CD4-positive, alpha-beta T cell treated with Interleukin-4 for 4 hours (primary cell): Measurements from ENCODE around the gene VSIG2.

ENCODE experiments used
- DNase-seq: peaks from one replicate; pipeline ENCODE4 v3.0.0-alpha.2; 2020

Gene VSIG2

DNA sequence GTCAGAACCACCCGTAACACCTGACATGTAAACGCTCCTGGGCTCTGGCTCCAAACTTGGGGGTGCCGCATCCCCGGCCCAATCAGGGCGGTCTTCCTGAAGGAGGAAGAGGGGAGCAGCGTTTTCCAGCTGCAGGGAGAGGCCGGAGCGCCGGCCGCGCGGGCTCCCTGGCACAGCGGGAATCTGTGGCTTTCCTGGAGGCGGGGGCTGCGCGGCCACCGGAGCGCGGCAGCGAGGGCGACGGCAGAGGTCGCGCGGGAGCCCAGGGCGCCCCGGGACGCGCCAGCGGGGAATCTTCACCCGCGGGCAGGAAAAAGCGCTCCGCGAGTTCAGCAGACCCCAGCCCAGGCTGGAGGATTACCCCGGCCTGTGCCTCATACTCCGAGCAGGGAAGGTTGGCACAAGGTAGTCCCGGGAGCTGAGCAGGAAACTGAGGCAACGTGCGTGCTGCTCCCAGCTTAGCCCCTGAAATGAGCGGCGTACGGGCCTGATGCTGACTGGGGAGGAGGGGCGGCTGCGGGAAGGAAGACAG lies 10.6 kb upstream of the VSIG2 start:
- DNase-seq: no peak

DNA sequence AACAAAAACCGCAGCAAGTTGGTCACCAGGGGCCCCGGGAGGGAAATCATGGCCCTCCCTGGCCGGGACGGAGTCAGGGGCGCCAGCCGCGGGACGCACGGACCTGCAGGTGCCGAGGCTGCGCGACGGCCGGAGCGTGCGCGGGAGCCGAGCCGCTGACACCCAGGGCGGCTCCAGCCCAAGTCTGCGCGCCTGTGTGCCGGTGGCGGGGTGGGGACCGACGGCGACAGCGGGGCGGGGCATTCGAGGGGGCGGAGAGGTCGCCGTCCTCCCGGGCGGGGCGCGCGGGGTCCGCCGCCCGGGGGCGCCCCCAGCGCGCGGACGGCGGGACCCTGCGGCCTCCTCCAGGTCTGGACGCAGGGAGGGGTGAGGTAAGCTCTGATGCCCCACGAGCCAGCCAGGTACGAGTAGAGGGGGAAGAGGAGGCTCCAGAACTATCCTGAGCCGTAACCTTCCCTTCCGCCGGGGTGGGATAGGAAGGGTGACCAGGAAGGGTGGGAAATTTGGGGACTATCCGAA lies 10.1 kb upstream of the VSIG2 start, which contains the start of gene ESAM:
Gene ESAM, minus strand, starts transcription at position 186 of the 519 bp plus-strand sequence. Its CDS starts 136 bp downstream, at position 50.
- DNase-seq: peak; percentile 55

DNA sequence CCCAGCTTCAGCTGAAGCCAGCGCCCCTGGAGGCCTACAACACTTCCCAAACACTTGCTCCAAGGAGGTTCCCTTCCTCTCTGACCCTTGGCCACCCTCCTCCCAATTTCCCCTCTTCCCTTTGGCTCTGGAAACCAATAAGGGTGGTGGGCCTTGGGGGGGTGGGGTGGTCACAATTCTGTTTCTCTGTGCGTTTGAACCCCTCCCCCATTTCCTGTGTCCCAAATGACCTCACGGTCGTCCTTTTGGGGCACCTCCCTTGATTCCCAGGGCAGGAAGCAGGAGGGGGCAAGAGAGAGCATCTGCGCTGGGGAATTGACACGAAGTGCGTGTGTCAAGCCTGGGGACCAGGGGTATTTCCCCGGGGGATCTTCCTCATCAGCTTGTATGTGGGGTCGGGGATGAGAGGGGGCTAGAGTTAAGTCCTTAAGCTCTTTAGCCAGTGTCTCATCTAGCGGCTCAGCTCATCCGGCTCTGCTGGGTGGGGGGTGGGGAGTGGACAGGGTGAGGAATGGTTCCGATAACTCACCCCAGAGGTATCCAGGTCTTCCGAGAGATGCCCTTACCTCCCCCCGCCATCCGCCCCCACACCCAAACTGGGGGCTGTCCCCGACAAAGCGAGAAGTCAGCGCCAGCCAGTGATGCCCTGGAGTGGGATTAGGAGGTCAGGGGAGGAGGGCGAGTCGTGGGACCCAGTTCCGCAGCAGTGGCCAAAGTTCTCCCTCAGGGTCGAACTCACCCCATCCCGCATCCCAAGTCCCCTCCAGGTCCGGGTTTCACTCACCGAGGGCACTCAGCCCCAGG lies 9.4 kb upstream of the VSIG2 start:
- no peak for DNase-seq

DNA sequence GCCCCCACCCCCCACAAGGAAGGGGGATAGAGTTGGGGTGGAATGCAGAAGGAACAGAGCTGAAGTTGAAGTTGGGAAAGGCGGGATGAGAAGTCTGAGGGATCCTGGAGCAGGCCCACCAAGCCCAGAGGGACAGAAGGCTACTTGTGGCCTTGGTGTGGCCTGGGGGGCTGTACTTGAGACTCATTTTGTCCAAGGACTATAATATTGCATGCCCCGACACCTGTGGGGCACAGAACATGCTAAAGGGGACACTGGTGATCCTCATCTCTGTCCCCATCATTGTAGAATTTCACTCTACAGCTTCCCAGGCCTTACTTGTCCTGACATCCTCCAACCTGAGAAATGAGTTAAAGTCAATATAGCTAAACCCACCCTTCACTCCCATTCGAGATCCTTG lies 8.8 kb upstream of the VSIG2 start:
- DNase-seq: no peak

DNA sequence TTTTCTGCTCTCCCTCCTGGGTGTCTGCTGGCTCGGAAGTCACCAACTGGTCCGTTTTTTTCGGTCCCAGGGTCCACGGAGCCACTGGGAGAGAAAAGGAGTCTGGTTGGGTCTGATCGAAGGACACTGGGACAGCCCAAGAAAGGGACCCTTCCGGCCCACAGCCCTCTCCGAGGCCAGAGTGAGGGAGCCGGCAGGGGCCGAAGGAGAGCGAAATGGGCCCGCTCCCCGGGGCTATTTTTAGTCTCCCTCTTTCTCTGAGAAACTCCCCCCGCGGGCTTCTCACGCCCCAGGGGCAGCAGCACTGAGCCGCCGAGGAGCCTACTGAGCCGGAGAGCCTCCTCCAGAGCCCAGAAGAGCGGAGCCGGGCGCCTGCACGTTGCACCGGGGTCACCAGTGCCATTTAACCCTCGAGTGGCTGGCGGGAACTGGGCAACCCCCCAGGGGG lies 8.2 kb upstream of the VSIG2 start:
- DNase-seq: no peak

DNA sequence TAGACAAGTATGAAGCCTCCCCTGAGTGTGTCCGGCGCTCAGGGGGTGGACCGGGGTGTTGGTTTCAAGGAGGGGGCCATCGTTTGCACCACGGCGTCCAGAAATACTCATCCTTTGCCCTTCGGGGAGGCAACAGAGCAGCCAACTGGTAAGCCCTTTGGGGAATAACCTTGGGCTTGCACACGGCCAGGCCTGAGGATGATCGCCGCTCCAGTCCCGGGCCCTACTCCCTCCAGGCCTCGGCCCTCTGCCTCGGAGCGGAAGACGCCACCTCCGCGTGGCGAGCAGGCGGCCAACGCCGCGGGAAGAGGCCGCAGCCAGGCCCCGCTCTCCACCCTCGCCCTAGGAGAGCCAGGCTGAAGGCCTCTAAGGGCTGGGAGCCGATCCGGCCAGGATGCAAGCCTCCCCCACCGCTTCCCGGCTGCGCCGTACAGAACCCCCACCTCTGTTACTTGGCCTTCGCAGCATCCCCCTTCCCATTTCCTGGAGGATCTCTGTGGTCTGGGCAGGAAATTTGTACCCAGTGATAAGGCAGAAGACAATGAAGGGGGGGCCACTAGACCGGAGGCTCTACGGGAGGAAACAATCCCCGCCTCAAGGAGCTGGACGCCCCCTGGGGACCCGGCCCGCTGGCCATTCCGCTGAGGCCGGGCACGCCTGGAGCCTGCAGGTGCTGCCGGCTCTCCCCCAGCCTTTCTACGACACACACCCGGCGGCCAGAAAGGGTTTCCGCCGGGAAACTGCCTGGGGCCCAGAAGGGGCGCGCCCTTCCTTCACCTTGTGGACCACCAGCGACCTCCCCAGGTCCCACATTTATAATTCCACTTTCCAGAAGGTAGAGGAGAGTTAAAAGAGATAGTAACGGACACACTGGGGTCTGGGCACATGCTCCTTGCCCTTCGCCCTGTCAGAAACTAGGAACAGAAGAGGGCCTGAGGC lies 7.5 kb upstream of the VSIG2 start:
- DNase-seq: no peak

DNA sequence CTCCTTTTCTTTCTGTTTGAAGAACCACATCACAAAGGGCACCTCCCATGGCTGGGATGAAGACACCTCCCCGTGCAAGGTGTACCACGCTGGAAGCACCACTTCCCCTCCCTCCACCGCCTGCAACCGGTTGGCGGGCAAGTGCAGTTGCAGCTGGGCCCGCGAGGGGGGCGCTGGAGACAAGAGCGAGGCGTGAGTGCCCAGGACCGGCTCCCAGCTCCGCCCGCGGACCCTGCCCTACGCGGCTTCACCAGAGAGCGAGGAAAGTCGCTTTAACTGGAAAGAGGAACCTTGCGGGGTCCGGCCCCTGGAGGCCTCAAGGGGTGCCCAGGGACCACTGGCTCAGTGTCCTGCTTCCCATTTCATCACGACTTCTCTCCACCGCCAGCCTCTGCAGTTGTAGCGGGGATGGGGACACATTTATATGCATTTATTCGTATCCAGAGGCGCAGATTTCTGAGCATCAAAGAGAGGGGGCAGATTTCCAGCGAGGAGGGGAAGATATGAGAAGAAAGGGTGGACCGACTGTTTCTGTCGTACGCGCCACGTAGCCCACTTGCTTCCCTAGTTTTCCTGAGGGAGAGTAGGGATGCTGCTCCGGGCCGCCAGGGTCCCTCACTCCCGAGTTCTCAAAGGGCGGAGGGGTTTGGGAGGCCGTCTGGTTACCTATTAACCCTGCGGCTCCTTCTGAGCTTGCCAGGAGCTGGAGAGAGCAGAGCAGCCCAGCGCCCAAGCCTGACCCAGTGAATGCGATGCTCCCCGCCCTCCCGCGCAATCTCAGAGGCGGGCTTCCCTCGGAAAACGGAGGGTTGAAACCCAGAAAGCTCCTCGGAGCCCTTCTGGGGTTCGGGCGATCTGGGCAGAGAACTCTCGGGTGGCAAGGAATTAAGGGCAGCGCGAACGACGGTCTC lies 6.6 kb upstream of the VSIG2 start:
- DNase-seq: peak; percentile 57

DNA sequence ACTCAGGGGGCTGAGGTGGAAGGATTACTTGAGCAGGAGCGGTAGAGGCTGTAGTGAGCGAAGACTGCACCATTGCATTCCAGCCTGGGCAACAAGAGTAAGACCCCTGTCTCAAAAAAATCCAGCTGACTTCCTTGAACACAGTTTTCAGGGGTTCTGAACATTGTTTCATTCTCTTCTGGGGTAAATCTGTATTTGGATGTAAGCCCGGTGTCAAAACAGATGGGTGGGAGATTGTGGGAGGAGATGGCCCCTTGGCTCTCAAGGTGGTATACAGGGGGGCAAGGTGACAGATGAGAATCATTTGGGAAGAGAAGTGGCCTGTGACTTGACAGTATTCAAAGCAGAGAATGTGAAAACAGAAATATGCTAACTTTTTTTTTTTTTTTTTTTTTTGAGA lies 5.3 kb upstream of the VSIG2 start:
- DNase-seq: no peak

DNA sequence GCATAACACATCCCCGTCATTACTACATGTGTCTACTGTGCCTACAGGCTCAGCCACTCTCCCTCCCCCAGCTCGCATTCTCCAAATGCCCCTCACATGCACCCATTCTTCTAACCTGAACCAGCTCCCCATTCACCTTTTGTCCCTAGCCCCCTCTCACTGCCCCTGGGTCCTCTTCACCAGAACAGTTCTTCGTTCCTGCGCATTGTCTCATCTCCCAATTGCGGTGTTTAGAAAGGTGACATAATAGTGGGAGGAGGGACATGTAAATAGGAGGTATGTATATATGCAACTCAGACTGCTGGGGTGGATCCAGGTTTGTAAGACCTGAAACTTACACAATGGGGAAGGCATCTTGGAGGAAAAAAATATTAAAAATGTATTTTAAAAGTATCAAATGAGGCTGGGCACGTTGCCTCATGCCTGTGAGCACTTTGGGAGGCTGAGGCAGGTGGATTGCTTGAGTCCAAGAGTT lies 4.7 kb upstream of the VSIG2 start:
- no peak for DNase-seq

DNA sequence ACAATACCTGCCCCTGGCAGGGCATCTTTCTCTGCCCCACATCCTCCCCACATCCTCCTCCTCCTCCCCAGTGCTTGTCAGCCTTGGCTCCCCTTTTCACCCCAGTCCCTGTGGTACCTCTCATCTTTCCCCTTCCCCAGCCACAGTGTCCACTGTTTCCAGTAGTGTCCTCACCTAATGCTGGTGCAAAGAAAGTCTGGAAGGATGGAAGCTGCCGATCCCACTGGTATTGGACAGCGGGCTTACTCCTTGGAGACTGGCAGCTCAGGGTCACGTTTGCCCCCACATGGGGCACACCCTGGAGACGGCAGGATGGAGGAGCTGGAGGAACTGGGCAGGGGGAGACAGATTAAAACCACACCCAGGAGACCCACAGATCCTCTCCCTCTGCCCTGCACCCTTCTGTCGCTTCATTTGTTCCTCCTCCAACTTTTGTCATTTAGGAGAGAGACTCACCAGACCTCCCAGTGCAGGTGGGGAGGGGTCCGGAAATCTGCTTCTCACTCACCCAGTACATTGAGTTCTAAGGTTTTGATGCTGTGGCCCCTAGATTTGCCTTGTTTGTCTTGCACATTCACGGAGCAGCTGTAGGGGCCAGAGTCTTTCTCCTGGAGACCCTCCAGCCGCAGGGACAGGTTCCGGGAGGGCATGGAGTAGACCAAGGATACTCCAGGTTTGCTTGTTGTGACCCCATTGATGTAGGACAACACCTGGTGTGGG lies 4.1 kb upstream of the VSIG2 start:
- no peak for DNase-seq

DNA sequence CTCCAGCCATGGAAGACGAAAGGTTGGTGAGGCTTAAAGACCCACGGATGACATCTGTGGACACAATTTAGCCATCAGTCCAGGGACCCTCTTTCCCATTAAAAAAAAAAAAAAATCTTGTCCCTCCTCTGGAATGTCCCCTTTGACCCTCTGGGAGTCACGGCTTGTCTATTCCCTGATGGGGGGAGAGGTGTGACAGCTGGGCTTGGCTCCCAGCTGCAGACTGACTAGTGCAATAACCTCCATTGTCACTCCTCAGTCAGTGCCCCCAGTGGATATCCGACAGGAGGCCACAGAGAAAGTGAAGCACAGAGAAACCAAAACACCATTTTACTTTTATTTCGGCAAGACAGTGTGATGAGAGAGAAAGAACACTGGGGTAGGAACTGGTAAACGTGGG lies 2.7 kb upstream of the VSIG2 start:
- no peak for DNase-seq

DNA sequence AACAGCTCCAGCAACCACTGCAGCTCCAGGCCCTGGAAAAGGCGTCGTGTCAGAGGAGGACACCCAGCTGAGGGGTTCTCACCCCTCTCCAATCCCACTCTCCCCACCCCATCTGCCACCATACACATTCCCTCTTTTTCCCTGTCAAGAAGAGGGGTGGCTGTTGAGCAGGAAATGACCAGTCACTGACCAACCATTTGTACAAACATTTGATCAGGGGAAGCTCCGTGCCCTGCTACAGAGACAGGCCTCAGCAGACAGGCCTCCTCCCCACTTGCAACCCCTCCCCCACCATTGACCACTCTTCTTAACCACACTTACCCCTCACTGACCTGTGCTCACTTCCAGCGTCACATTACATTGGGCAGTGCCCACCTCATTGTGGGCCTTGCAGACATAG lies 2.3 kb upstream of the VSIG2 start:
- DNase-seq: no peak

DNA sequence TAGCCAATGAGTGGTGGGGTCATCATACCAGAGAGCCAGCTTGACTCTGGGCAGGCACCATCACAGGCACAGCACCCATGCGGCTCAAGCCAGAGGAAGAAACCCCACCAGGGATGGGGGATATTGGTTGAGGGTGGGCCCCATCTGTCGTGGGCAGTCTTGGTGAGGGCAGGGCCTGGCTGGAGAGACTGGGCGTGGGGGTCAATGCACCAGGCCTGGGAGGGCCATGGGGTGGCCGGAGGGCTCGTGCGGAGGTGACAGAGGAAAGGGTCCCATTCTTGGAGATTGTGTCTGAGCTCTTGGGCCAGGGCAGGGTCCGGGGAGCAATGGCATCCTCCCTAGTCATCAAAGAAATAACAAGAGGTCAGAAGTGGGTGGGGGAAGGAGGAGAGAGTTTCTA lies 1.6 kb upstream of the VSIG2 start:
- DNase-seq: no peak

DNA sequence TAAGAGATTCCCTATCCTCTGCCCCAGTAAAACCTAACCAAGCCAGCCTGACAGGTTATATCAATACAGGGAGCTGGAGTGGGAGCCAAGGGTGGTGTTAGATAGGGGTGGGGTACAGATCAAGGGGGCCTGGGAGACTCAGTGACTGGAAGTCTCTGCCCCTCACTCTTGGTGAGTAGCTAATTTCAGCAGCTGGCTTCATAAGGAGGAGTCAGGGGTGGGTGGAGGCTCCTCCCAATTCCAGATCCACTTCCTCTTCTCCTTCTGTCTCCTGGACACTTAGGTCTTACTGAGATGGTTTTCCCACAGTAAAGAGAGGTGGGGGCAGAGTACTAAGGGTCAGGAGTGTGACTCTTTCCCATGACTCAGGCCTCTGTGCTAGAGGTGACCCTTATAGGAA lies 1.1 kb upstream of the VSIG2 start:
- no peak for DNase-seq

DNA sequence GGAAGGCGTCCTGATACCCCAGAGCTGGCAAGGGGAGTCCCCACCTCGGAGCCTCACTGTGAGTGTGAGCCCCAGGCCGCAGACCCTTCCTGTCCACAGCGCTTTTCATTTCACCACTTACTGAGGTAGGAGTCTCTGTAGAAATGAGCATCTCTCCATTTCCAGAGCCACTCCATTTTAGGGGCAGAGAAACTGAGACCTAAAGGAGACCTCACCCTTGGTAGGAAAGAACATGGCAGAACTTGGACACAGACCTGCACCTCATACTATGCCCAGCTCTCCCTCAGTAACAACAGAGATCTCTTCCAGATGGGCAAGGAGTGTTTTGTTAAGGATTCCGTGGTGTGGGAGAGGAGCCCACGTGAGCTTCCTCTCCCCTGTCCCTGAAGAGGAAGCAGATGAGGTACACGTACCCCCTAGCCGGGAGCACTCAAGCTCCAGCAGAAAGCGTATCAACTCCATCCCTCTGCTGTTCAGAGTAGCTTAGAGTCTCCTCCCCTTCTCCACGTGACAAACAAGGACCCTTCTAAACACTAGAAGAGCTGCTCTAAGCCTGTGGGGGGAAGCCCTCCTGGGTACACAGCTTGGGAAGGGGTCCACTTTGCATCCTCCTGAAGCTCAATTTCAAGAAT lies 532 bp upstream of the VSIG2 start:
- DNase-seq: no peak

DNA sequence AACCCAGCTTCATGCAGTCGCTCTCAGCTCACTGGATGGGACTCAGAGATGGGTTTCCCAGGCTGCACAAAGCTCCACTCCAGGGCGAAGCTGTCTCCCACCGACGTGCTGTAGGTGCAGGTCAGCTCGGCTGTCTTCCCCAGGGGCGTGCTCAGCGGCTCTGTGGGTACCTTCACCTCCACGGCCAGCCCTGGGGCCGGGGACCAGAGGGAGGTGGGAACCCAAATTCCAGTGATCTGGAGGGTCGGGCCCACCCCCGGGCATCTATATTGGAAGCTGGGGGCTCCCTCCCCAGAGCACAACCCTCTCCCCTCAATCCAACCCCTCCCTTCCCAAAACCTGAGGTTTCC lies 689 bp downstream of the VSIG2 start:
- no peak for DNase-seq

DNA sequence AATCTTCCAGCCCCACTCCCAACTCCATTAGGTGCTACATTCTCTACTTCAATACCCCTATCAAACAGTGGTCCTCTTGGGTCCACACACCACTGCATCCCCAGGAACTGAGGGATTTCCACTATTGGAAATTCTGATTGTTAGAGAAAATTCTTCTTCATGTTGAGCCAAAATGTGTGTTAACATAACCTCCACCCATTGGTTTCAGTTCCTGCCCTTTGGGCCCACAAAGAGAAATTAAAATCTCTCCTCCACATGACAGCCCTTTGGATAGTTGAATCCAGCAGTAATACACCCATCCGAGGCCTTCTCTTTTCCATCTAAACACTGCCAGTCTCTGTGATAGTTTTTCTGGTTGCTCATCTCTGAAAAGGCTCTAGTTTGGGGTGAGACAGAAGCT lies 2.1 kb downstream of the VSIG2 start:
- no peak for DNase-seq

DNA sequence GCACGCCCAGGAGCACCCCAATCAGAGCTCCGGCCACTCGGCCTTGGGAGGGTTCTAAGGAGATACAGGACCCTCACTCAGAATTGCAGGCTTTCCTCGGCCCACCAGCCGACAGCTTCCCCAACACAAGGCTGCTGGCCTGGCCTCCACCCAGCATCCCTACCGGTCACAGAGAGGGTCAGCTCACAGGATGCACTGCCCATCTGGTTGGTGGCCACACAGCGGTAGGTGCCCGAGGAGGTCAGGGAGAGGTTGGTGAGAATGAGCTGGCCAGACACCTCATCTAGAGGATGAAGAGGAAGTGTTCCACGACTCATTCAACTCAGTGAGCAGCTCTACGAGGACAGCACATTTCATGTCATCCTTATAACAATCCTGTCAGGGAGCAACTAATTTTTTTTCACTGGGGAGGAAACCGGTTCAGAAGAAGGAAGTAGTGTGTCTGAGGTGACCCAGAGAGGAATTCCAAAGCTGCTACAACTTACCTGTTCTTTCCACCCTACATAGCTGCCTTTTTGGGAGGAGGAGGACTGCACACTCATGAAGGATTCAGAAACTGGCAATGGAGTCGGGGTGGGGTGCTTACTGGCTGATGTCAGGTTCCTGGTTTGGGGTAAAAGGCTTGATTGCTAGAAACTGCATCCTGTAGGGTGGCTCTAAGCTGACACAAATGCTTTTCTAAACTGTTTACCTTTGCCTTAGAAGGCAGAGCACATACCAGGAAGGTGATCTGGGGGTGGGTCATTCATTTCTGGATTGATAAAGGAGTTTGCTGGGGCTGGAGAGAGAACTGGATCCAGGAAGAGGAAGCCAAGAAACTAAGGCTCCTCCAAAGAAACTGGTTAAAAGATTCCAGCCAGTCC lies 3.3 kb downstream of the VSIG2 start:
- DNase-seq: no peak

DNA sequence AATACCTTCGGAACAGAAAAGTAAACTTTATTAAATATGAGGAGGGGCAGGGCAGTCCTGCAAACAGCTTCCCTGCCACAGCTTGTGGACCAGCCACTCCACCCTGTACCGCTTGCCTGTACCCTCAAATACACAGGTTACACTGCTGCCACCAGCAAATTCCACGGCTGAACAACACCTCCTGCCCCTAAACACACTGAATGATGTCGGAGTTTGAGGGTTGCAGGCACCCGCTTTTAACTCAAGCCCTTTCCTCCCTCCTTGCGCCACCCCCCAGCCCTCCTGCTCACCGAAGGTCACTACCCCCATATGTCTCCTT lies 4.0 kb downstream of the VSIG2 start:
- DNase-seq: no peak

DNA sequence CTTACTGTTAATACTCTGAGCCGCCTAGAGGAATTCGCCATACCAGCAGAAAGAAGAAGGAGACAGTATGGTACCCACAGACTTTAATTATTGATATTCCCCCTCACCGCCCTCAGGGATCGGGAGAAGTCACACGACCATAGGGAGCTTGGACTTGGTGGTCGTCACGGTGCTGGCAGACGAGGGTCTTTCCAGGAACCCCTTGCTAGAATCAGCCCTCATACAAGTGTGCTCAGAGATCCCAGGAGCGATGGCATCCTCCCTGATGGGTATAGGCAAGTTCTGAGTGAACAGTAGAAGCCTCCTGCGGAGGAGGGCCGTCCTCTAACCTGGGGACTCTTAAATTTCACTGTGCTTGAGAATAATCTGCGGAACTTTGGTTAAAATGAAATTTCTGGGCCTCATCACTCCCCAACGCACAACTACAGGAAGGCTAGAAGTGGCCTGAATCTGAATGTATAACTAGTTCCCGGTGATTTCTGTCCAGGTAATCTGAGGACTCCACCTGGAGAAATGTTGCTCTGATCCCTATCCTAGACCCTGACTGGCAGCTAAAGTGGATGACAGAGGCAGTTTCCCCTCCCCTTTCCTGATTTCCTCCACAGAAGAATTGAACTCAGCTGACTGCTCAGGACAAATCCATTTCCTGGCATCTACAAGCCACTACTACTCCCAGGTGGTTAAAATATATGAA lies 4.5 kb downstream of the VSIG2 start:
- no peak for DNase-seq
